Lower leg skin (tissue), 3 donors: Measurements from ENCODE around the gene C22orf39.

Experiments used
- POLR2A ChIP-seq, 2 donors: fragments of 450-650 bp; IDR thresholded peaks; one replicate each; pipeline ENCODE4 v1.6.1; 2016 to 2017; ENCODE audit warnings: antibody characterized with exemption in 2 of 2, mild to moderate bottlenecking in 1 of 2, moderate library complexity in 1 of 2
- TF ChIP-seq, protein P1 (sequence below), 3 donors: fragments of 450-650 bp; IDR thresholded peaks; one replicate each; pipeline ENCODE4 v1.5.1; 2016; ENCODE audit warnings: antibody characterized with exemption in 3 of 3, mild to moderate bottlenecking in 3 of 3, moderate library complexity in 2 of 3

DNA sequence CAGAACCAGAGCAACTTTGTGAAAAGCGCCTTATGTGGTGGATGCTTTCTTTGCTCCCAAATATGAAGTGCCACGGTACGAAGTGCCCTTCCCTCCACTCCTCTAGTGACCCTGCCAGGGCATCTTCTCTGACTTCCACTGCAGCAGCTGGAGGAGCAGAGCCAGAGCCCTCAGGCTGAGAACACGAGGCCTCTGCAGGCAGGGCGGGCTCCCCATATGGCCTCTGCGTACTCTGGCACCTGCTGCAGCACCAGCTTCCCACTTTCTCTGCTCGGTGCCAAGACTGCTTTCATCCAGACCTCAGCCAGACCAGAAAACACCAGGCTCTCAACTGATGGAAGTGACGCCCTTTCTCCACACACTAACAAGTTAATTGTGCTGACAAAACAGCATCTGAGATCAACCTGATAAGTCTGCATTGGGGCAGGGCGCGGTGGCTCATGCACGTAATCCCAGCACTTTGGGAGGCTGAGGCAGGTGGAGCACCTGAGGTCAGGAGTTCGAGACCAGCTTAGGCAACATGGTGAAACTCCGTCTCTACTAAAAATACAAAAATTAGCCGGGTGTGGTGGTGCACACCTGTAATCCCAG lies 18.7 kb upstream of the C22orf39 start:
- TF ChIP-seq, protein P1, sequence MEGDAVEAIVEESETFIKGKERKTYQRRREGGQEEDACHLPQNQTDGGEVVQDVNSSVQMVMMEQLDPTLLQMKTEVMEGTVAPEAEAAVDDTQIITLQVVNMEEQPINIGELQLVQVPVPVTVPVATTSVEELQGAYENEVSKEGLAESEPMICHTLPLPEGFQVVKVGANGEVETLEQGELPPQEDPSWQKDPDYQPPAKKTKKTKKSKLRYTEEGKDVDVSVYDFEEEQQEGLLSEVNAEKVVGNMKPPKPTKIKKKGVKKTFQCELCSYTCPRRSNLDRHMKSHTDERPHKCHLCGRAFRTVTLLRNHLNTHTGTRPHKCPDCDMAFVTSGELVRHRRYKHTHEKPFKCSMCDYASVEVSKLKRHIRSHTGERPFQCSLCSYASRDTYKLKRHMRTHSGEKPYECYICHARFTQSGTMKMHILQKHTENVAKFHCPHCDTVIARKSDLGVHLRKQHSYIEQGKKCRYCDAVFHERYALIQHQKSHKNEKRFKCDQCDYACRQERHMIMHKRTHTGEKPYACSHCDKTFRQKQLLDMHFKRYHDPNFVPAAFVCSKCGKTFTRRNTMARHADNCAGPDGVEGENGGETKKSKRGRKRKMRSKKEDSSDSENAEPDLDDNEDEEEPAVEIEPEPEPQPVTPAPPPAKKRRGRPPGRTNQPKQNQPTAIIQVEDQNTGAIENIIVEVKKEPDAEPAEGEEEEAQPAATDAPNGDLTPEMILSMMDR (IDR thresholded peaks at IDR 0.05) = no peak
- no peak for TF ChIP-seq POLR2A (IDR thresholded peaks at IDR 0.05)
